ENCODE results near the gene ZRANB3.
"Not testable (repeated sequence)": the region's sequence is repeated elsewhere in the genome, so short reads cannot be mapped to it uniquely, and the experiment has no call there.

Gene ZRANB3

GRCh38 chr2:135320465-135321355 is 210.3 kb downstream of the ZRANB3 start:
- H3K4me3 ChIP-seq (ENCODE audit: low read depth in 1 of 2, low read length in 2 of 2): no peak overlapping the region
- no peaks in the 10 kb centered on the region for H3K27me3 ChIP-seq (ENCODE audit: control insufficient read depth in 1 of 2, insufficient read depth in 2 of 2, low read length in 2 of 2)
- H3K36me3 ChIP-seq (ENCODE audit: insufficient read depth, low read length): no peaks in the 10 kb centered on the region
- H3K9ac ChIP-seq (ENCODE audit: low read length): no peak overlapping the region
- H3K9me3 ChIP-seq (ENCODE audit: low read length): no peaks in the 10 kb centered on the region
- no peaks in the 10 kb centered on the region for H3K4me1 ChIP-seq (ENCODE audit: insufficient read depth, low read length)
- H3K27ac ChIP-seq (ENCODE audit: low read depth, low read length): no peak overlapping the region

GRCh38 chr2:135318808-135319207 is 212.2 kb downstream of the ZRANB3 start:
- no peak overlapping the region for H3K9ac ChIP-seq (ENCODE audit: low read length)
- no peak overlapping the region for H3K4me3 ChIP-seq (ENCODE audit: low read depth in 1 of 2, low read length in 2 of 2)
- H3K27me3 ChIP-seq (ENCODE audit: control insufficient read depth in 1 of 2, insufficient read depth in 2 of 2, low read length in 2 of 2): no peaks in the 10 kb centered on the region
- H3K27ac ChIP-seq (ENCODE audit: low read depth, low read length): no peak overlapping the region
- H3K4me1 ChIP-seq (ENCODE audit: insufficient read depth, low read length): no peaks in the 10 kb centered on the region
- H3K36me3 ChIP-seq (ENCODE audit: insufficient read depth, low read length): no peaks in the 10 kb centered on the region
- H3K9me3 ChIP-seq (ENCODE audit: low read length): no peaks in the 10 kb centered on the region

GRCh38 chr2:135317375-135317774 is 213.6 kb downstream of the ZRANB3 start:
- Histone ChIP-seq H3K9ac (ENCODE audit: low read length) (no peak overlapping the region), H3K27me3 (ENCODE audit: control insufficient read depth in 1 of 2, insufficient read depth in 2 of 2, low read length in 2 of 2) (no peaks in the 10 kb centered on the region), H3K27ac (ENCODE audit: low read depth, low read length) (no peak overlapping the region), H3K36me3 (ENCODE audit: insufficient read depth, low read length) (no peaks in the 10 kb centered on the region), H3K4me1 (ENCODE audit: insufficient read depth, low read length) (no peaks in the 10 kb centered on the region), H3K9me3 (ENCODE audit: low read length) (no peaks in the 10 kb centered on the region), H3K4me3 (ENCODE audit: low read depth in 1 of 2, low read length in 2 of 2) (no peak overlapping the region)

- H3K4me1 ChIP-seq (ENCODE audit: insufficient read depth, low read length): no peaks in the 10 kb centered on the region
- no peak overlapping the region for H3K9ac ChIP-seq (ENCODE audit: low read length)
- H3K36me3 ChIP-seq (ENCODE audit: insufficient read depth, low read length): no peaks in the 10 kb centered on the region
- no peak overlapping the region for H3K4me3 ChIP-seq (ENCODE audit: low read depth in 1 of 2, low read length in 2 of 2)
- H3K27ac ChIP-seq (ENCODE audit: low read depth, low read length): no peak overlapping the region
- no peaks in the 10 kb centered on the region for H3K9me3 ChIP-seq (ENCODE audit: low read length)
- no peaks in the 10 kb centered on the region for H3K27me3 ChIP-seq (ENCODE audit: control insufficient read depth in 1 of 2, insufficient read depth in 2 of 2, low read length in 2 of 2)
Measured at GRCh38 chr2:135311962-135312361, 219.1 kb downstream of the ZRANB3 start.

- Histone ChIP-seq H3K4me1 (ENCODE audit: insufficient read depth, low read length) (no peaks in the 10 kb centered on the region), H3K36me3 (ENCODE audit: insufficient read depth, low read length) (no peaks in the 10 kb centered on the region), H3K4me3 (ENCODE audit: low read depth in 1 of 2, low read length in 2 of 2) (no peak overlapping the region), H3K27me3 (ENCODE audit: control insufficient read depth in 1 of 2, insufficient read depth in 2 of 2, low read length in 2 of 2) (no peaks in the 10 kb centered on the region), H3K9me3 (ENCODE audit: low read length) (no peaks in the 10 kb centered on the region), H3K9ac (ENCODE audit: low read length) (no peak overlapping the region), H3K27ac (ENCODE audit: low read depth, low read length) (no peak overlapping the region)
Measured at GRCh38 chr2:135311268-135311667, 219.8 kb downstream of the ZRANB3 start.

GRCh38 chr2:135304694-135305093 is 226.3 kb downstream of the ZRANB3 start:
- H3K36me3 ChIP-seq (ENCODE audit: insufficient read depth, low read length): no peaks in the 10 kb centered on the region
- H3K4me3 ChIP-seq (ENCODE audit: low read depth in 1 of 2, low read length in 2 of 2): no peak overlapping the region
- no peaks in the 10 kb centered on the region for H3K4me1 ChIP-seq (ENCODE audit: insufficient read depth, low read length)
- no peaks in the 10 kb centered on the region for H3K27me3 ChIP-seq (ENCODE audit: control insufficient read depth in 1 of 2, insufficient read depth in 2 of 2, low read length in 2 of 2)
- H3K27ac ChIP-seq (ENCODE audit: low read depth, low read length): no peak overlapping the region
- no peaks in the 10 kb centered on the region for H3K9me3 ChIP-seq (ENCODE audit: low read length)
- no peak overlapping the region for H3K9ac ChIP-seq (ENCODE audit: low read length)

GRCh38 chr2:135299658-135300244 is 231.3 kb downstream of the ZRANB3 start:
- Histone ChIP-seq H3K36me3 (ENCODE audit: insufficient read depth, low read length) (no peaks in the 10 kb centered on the region), H3K27ac (ENCODE audit: low read depth, low read length) (no peak overlapping the region), H3K9ac (ENCODE audit: low read length) (no peak overlapping the region), H3K4me1 (ENCODE audit: insufficient read depth, low read length) (no peaks in the 10 kb centered on the region), H3K9me3 (ENCODE audit: low read length) (no peaks in the 10 kb centered on the region), H3K27me3 (ENCODE audit: control insufficient read depth in 1 of 2, insufficient read depth in 2 of 2, low read length in 2 of 2) (no peaks in the 10 kb centered on the region), H3K4me3 (ENCODE audit: low read depth in 1 of 2, low read length in 2 of 2) (no peak overlapping the region)

- H3K4me1 ChIP-seq (ENCODE audit: insufficient read depth, low read length): no peaks in the 10 kb centered on the region
- no peaks in the 10 kb centered on the region for H3K36me3 ChIP-seq (ENCODE audit: insufficient read depth, low read length)
- no peaks in the 10 kb centered on the region for H3K27me3 ChIP-seq (ENCODE audit: control insufficient read depth in 1 of 2, insufficient read depth in 2 of 2, low read length in 2 of 2)
- H3K9ac ChIP-seq (ENCODE audit: low read length): no peak overlapping the region
- no peak overlapping the region for H3K4me3 ChIP-seq (ENCODE audit: low read depth in 1 of 2, low read length in 2 of 2)
- H3K27ac ChIP-seq (ENCODE audit: low read depth, low read length): no peak overlapping the region
- no peaks in the 10 kb centered on the region for H3K9me3 ChIP-seq (ENCODE audit: low read length)
Measured at GRCh38 chr2:135299165-135299564, 231.9 kb downstream of the ZRANB3 start.

GRCh38 chr2:135287121-135287520 is 243.9 kb downstream of the ZRANB3 start:
- H3K9me3 ChIP-seq (ENCODE audit: low read length); H3K27ac ChIP-seq (ENCODE audit: low read depth, low read length); H3K27me3 ChIP-seq (ENCODE audit: control insufficient read depth in 1 of 2, insufficient read depth in 2 of 2, low read length in 2 of 2); H3K9ac ChIP-seq (ENCODE audit: low read length); H3K36me3 ChIP-seq (ENCODE audit: insufficient read depth, low read length); H3K4me3 ChIP-seq (ENCODE audit: low read depth in 1 of 2, low read length in 2 of 2); H3K4me1 ChIP-seq (ENCODE audit: insufficient read depth, low read length): not testable (repeated sequence)

GRCh38 chr2:135285391-135285790 is 245.6 kb downstream of the ZRANB3 start:
- H3K4me3 ChIP-seq (ENCODE audit: low read depth in 1 of 2, low read length in 2 of 2): no peak overlapping the region
- H3K36me3 ChIP-seq (ENCODE audit: insufficient read depth, low read length): no peaks in the 10 kb centered on the region
- H3K9me3 ChIP-seq (ENCODE audit: low read length): peaks cover 3% of the 10 kb centered on the region
- H3K4me1 ChIP-seq (ENCODE audit: insufficient read depth, low read length): no peaks in the 10 kb centered on the region
- no peaks in the 10 kb centered on the region for H3K27me3 ChIP-seq (ENCODE audit: control insufficient read depth in 1 of 2, insufficient read depth in 2 of 2, low read length in 2 of 2)
- H3K9ac ChIP-seq (ENCODE audit: low read length): no peak overlapping the region
- H3K27ac ChIP-seq (ENCODE audit: low read depth, low read length): no peak overlapping the region

- no peak overlapping the region for H3K9ac ChIP-seq (ENCODE audit: low read length)
- no peaks in the 10 kb centered on the region for H3K4me1 ChIP-seq (ENCODE audit: insufficient read depth, low read length)
- no peaks in the 10 kb centered on the region for H3K27me3 ChIP-seq (ENCODE audit: control insufficient read depth in 1 of 2, insufficient read depth in 2 of 2, low read length in 2 of 2)
- no peaks in the 10 kb centered on the region for H3K9me3 ChIP-seq (ENCODE audit: low read length)
- H3K27ac ChIP-seq (ENCODE audit: low read depth, low read length): no peak overlapping the region
- H3K36me3 ChIP-seq (ENCODE audit: insufficient read depth, low read length): no peaks in the 10 kb centered on the region
- no peak overlapping the region for H3K4me3 ChIP-seq (ENCODE audit: low read depth in 1 of 2, low read length in 2 of 2)
Measured at GRCh38 chr2:135281379-135281778, 249.6 kb downstream of the ZRANB3 start.

GRCh38 chr2:135279209-135279608 is 251.8 kb downstream of the ZRANB3 start:
- H3K36me3 ChIP-seq (ENCODE audit: insufficient read depth, low read length): no peaks in the 10 kb centered on the region
- no peaks in the 10 kb centered on the region for H3K4me1 ChIP-seq (ENCODE audit: insufficient read depth, low read length)
- no peak overlapping the region for H3K27ac ChIP-seq (ENCODE audit: low read depth, low read length)
- no peak overlapping the region for H3K4me3 ChIP-seq (ENCODE audit: low read depth in 1 of 2, low read length in 2 of 2)
- H3K9ac ChIP-seq (ENCODE audit: low read length): no peak overlapping the region
- H3K27me3 ChIP-seq (ENCODE audit: control insufficient read depth in 1 of 2, insufficient read depth in 2 of 2, low read length in 2 of 2): no peaks in the 10 kb centered on the region
- no peaks in the 10 kb centered on the region for H3K9me3 ChIP-seq (ENCODE audit: low read length)

All from muscle layer of colon (tissue), 2 donors.